HG02763 (cell line): ENCODE data around the gene GRID1.

Experiments
- ATAC-seq: cut with Tn5 transposase; IDR thresholded peaks from one replicate; pipeline ENCODE4 v1.9.1; 2021; ENCODE audit warnings: mild to moderate bottlenecking, moderate library complexity; ENCODE audit not compliant: unreplicated experiment

Gene GRID1

GRCh38 chr10:86316990-86317389, 49.6 kb downstream of the GRID1 start:
- ATAC-seq: no peak

- no peak for ATAC-seq
Observed at GRCh38 chr10:86316274-86316835, 50.2 kb downstream of the GRID1 start.

DNA sequence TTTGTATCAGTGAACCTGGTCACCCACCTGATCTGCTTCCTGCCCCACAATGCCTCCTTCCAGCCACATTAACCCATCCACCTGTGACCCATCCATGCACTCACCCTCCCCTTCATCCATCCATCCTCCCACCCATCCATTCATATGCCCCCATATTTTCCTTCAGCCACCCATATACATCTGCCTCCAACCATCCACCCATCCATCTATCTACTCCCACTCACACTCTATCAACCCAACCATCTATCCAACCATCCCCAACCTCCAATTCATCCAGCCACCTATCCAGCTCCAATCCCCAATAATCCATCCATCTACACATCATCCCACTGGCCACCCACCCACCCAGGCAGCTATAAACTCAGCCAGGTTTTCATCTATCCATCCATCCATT, 51.0 kb downstream of the GRID1 start:
- ATAC-seq: no peak

DNA sequence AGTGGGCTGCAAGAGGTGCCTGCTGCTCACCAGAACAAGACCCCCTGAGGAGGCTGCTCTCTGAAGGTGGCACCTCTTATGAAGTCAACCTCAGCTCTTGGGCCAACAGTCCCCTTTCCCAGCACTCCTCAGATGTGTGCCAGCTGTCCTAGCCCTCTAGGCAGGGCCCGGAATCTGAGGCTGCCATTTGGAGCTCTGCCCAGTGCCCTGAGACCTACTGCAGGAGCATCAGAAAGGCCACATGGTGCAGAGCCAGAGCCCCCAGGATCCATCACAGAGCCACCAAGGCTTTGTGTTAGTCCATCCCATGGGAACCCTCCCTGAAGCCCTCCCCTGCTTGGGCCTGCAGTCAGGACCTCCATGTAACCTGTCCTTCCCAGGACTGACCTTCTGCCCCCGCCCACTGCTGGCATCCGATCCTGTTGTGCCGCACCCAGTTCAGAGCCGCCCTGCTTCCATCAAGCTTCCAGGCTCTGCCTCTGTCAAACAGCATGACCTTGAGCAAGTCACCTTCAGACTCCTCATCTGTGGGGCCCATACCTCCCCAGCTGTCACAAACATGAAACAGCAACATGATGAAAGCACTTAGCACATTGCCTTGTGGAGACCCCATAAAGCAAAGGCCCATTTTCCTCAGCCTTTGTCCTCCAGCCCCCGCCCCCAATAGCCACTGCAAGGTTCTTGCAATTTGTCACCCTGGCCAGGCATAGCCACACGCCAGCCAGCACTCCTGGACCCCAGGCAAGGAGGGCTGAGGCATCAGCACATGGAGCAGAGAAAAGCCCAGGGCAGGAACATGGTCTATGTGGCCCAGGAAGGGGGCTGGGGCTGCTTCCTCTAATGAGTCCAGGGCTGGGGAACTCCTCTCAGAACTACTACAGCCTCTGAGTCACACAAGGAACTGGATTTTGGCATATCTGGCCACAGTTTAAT, 51.7 kb downstream of the GRID1 start:
- no peak for ATAC-seq

DNA sequence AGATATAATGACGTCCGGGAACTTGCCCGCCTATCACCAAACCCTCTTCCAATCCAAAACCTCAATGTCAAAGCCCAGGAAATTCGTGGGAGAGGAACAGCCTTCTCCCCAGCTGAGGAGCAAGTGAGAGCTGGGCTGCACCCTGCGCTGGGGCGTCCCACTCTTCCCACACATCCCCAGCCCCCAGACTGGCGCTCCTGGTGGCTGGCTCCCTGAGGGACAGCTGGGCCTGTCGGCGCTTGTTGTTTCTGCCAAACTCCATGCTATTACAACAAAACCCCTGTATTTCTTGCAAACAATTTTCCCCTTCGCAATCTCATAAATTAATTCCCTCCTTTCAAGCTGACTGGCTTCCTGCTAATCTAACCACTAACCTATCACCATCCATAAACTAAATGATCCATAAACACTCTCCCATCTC, 53.0 kb downstream of the GRID1 start:
- no peak for ATAC-seq

GRCh38 chr10:86312701-86313270, 53.8 kb downstream of the GRID1 start:
- no peak for ATAC-seq

- no peak for ATAC-seq
Observed at GRCh38 chr10:86311906-86312305, 54.7 kb downstream of the GRID1 start.

DNA sequence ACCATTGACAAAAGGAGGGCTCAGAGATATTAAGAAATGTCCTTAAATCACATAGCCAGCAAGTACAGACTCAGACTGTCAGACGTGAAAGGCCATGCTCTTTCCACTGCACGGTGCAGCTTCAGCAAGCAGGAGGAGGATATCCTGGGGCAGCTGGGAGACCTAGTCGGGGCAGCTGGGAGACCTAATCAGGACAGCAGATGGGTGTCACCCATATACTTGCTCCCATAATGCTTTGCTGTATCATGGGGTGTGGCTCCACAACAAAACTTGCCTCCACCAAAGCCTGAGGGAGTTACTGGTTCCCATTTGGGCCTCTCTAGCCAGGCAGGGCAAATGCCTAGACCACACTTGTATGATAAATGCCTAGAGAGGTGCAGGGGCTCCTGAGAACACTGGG, 55.4 kb downstream of the GRID1 start:
- ATAC-seq: no peak

DNA sequence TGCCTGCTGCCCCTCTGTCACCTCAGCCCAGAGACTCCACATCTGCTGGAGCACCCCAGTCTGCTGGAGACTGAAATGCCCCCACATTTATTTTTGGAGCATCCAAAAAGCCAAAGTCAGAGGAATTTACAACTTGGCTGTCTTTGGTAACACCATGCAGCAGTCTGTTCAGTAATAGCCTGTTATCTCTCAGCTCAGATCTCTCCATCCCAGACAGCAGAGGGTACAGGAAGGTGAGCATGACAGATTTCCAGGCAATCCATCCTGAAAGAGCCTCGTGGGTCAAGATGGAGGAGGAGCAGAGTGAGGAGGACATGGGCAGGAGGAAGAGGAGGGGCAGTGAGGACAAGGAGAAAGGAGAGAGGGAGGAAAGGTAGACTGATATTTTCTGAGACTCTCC, 55.9 kb downstream of the GRID1 start:
- ATAC-seq: no peak

- ATAC-seq: no peak
Observed at GRCh38 chr10:86310291-86310690, 56.3 kb downstream of the GRID1 start.

- no peak for ATAC-seq
Observed at GRCh38 chr10:86308056-86308455, 58.5 kb downstream of the GRID1 start.

- ATAC-seq: no peak
Observed at GRCh38 chr10:86306628-86307278, 59.8 kb downstream of the GRID1 start.

GRCh38 chr10:86305521-86305920, 61.1 kb downstream of the GRID1 start:
- ATAC-seq: no peak

DNA sequence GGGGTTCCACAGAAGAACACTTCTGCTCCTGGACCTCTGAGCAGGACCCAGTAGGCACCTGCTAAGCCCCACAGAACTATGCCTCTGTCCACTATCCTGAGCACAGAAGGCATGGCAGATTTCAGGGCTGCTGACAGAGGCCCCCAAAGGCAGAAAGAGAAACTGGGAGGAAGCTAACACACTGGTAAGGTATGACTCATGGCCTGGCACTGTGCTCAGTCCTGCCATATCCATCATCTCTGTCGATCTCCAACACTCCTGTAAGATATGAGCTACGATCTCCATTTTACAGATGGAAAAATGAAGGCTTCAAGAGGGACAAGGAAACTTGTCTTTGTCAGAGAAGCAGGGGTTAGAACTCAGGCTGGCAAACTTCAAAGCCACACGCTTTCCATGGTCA, 62.2 kb downstream of the GRID1 start:
- ATAC-seq: no peak

DNA sequence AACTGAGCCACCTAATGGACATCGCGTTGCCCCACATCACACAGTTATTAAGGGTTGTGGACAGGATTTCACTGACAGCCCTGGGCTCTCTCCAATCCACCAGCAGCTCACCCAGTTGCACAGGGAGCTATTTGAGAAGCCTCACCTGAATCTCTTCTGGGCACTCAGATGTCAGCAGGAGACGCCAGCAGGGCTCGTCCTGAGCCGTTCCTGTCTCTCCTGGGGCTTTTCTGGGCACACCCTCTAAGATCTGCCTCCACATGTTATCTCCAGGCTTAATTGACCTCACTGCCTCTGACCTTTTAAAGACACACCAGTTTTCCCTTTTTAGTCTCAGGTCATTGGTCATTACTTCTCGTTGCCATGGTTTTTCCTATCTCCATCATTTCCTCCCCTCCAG, 63.0 kb downstream of the GRID1 start:
- ATAC-seq: no peak

GRCh38 chr10:86301971-86302370, 64.6 kb downstream of the GRID1 start:
- ATAC-seq: no peak

DNA sequence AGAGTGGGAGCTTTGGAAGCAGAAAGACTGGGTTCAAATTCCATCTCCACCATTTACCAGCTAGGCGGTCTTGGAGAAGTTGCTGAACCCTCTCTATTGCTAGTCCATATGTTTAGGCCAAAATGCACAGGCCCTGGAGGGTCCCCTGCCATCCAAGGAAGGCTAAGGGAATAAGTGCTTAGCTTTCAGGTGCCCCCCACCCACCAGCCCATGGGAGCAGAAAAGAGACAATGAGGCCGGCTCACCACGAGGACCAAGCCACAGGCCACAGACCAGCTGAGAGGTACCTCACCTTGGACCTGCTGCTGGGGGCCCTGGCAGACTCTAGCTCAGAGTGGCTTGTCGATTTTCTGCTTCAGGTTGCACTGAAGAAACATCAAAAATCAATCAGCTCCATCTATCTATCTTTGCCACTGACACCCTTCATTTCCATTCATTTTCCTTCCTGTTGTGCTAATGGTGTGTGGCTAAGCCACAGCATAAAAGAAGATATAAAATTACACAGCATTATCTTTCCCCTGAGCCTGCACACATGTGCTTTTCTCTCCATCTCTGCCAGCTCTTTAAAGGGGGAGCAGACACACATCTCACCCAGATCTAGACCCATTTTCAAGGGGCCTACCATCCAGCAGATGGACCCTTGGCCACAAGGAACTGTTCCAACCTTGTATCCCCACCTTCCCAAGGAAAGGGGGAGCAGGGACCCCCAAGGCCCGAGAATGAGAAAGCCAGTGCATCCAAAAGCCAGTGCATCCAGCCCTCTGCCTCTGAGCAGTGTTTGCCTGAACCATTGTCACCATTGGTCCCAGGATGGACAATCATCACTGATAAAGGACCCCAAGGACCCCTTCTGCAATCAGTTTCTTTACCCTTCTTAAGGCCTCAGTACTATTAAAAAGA, 65.4 kb downstream of the GRID1 start:
- ATAC-seq: no peak

DNA sequence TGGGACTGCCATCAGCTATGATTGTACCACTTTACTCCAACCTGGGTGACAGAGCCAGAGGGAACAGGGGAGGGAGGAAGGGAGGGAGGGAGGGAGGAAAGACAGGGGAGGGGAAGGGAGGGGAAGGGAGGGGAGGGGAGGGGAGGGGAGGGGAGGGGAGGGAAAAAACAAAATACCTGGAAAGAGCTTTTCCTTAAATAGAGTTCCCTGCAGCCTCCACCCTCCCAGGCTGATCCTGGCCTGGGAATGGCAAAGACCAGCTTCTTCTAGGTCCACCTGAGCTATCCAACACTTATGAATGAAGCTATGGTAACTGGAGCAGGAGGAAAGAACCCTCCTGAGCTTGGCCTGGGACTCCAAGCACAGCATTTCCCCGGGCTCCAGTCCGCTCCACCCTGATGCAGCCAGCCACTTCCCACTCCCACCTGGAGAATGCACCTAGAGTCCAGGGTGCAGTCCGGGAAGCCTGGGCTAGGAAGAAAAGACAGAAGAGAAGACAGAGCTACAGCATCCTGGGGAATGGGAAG, 66.1 kb downstream of the GRID1 start:
- ATAC-seq: no peak

- ATAC-seq: no peak
Observed at GRCh38 chr10:86299562-86299961, 67.0 kb downstream of the GRID1 start.

GRCh38 chr10:86298501-86299001, 68.0 kb downstream of the GRID1 start:
- ATAC-seq: no peak
